ENCODE results near the gene RTN4. TPM values are rescaled to one million over a fixed set of nuclear protein-coding genes. Genes with fewer than 3 reads are reported as not detected.

RTN4 gene
- total RNA-seq, 2 experiments from 2014 or later = 90.3 to 93.9 TPM

DNA sequence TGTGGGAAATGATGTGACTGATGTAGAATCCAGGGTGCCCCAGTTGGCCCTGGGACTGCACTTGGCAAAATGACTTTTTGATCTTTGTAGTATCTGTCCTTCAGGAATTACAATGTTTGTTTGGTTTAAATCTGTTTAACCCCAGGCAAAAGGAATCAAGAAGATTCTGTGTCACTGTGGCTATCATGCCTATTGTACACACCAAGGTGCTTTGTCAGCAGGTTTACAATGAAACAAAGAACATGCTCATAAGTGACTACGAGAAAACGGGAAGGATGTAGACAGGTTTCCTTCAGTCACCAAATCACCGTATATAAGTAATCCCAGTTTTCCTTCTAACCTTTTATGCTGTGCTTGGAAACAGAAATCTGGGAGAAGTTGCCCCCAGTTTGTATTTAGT is 109.5 kb downstream of the RTN4 start:
- Mint-ChIP-seq H3K27me3 (ENCODE audit: low read depth) (no peaks in the 10 kb centered on the region), H3K27ac (no peak overlapping the region), H3K9me3 (ENCODE audit: insufficient read depth) (no peaks in the 10 kb centered on the region), H3K4me3 (no peak overlapping the region), H3K4me1 (ENCODE audit: low read depth) (peaks cover 3% of the 10 kb centered on the region), H3K36me3 (ENCODE audit: low read depth) (no peaks in the 10 kb centered on the region)
- CTCF ChIA-PET = no interaction called here
- no peak for DNase-seq
- POLR2A ChIA-PET = no interaction called here
- no peak for ATAC-seq

GRCh38 chr2:54939446-54940118 is 110.7 kb downstream of the RTN4 start:
- DNase-seq (no peak), ATAC-seq (no peak)
- no peak overlapping the region for H3K4me3 Mint-ChIP-seq
- H3K36me3 Mint-ChIP-seq (ENCODE audit: low read depth) = no peaks in the 10 kb centered on the region
- CTCF ChIA-PET = no interaction called here
- no peaks in the 10 kb centered on the region for H3K4me1 Mint-ChIP-seq (ENCODE audit: low read depth)
- no peak overlapping the region for H3K27ac Mint-ChIP-seq
- POLR2A ChIA-PET = no interaction called here
- H3K27me3 Mint-ChIP-seq (ENCODE audit: low read depth) = no peaks in the 10 kb centered on the region
- no peaks in the 10 kb centered on the region for H3K9me3 Mint-ChIP-seq (ENCODE audit: insufficient read depth)

DNA sequence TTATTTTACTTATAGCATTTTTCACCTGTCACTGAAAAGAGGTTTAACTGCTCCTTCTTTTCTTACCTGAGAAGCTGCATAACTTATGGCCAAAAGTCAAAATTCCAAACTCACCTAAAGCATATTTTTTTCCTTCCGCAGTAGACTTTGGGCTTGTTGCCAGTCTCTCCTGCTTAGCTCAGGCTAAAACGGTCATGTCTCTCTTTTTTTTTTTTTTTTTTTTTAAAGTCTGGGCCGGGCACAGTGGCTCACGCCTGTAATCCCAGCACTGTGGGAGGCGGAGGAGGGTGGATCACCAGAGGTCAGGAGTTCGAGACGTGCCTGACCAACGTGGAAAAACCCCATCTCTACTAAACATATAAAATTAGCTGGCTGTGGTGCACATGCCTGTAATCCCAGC is 113.5 kb downstream of the RTN4 start:
- DNase-seq (no peak), ATAC-seq (no peak)
- POLR2A ChIA-PET = no interaction called here
- no peaks in the 10 kb centered on the region for H3K36me3 Mint-ChIP-seq (ENCODE audit: low read depth)
- H3K27ac Mint-ChIP-seq = no peak overlapping the region
- no peaks in the 10 kb centered on the region for H3K9me3 Mint-ChIP-seq (ENCODE audit: insufficient read depth)
- no peak overlapping the region for H3K4me3 Mint-ChIP-seq
- CTCF ChIA-PET = no interaction called here
- no peaks in the 10 kb centered on the region for H3K27me3 Mint-ChIP-seq (ENCODE audit: low read depth)
- H3K4me1 Mint-ChIP-seq (ENCODE audit: low read depth) = no peaks in the 10 kb centered on the region

DNA sequence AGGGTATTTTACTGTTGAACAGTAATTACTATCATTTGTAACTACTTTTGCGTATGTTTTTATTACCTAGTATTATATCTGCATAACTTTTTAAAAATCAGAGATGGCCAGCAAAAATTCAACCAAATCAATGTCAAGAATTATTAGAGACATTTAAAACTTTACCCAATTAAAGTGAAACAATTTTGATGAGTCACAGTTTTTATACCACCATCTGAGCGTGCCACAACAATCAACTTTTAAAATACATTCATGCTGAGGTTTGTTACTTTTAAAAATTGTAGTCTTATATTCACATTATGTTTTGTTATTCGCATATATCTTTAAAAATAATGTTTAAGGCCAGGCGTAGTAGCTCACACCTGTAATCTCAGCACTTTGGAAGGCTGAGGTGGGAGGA is 114.9 kb downstream of the RTN4 start:
- no peak for ATAC-seq
- H3K27me3 Mint-ChIP-seq (ENCODE audit: low read depth) = no peaks in the 10 kb centered on the region
- H3K27ac Mint-ChIP-seq = no peak overlapping the region
- H3K36me3 Mint-ChIP-seq (ENCODE audit: low read depth) = no peaks in the 10 kb centered on the region
- no peaks in the 10 kb centered on the region for H3K9me3 Mint-ChIP-seq (ENCODE audit: insufficient read depth)
- H3K4me3 Mint-ChIP-seq = no peak overlapping the region
- H3K4me1 Mint-ChIP-seq (ENCODE audit: low read depth) = no peaks in the 10 kb centered on the region
- ChIA-PET CTCF (no interaction called here), POLR2A (no interaction called here)
- DNase-seq = no peak

- DNase-seq = no peak
- Mint-ChIP-seq H3K27me3 (ENCODE audit: low read depth) (peaks cover 3% of the 10 kb centered on the region), H3K4me3 (no peak overlapping the region), H3K36me3 (ENCODE audit: low read depth) (no peaks in the 10 kb centered on the region), H3K27ac (no peak overlapping the region), H3K9me3 (ENCODE audit: insufficient read depth) (no peaks in the 10 kb centered on the region), H3K4me1 (ENCODE audit: low read depth) (no peaks in the 10 kb centered on the region)
- POLR2A ChIA-PET = no interaction called here
- no peak for ATAC-seq
- CTCF ChIA-PET = no interaction called here
These were observed 118.8 kb downstream of the RTN4 start for GRCh38 chr2:54931473-54931872.

DNA sequence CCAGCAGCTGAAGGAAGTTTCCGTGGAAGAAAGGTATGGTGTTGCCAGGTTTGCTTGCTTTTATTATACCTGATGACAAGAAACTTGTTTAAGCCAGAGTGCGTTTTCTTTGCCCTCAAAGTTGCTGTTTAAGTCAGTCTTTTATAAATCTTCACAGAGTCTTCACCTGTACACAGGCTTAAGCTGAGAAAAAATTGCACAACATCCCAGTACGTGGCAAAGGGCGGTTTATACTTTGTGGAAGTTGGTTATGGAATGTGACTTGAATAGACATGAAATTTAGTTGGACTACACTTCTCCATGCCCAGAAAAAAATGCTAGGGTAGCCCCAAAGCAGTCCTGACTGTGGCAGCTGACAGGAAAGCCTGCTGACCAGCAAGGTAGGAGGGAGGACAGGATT is 121.5 kb downstream of the RTN4 start:
- ATAC-seq = no peak
- ChIA-PET POLR2A (no interaction called here), CTCF (no interaction called here)
- Mint-ChIP-seq H3K9me3 (ENCODE audit: insufficient read depth) (no peaks in the 10 kb centered on the region), H3K4me1 (ENCODE audit: low read depth) (no peaks in the 10 kb centered on the region), H3K27me3 (ENCODE audit: low read depth) (peaks cover 6% of the 10 kb centered on the region), H3K27ac (no peak overlapping the region), H3K36me3 (ENCODE audit: low read depth) (no peaks in the 10 kb centered on the region), H3K4me3 (no peak overlapping the region)
- no peak for DNase-seq

DNA sequence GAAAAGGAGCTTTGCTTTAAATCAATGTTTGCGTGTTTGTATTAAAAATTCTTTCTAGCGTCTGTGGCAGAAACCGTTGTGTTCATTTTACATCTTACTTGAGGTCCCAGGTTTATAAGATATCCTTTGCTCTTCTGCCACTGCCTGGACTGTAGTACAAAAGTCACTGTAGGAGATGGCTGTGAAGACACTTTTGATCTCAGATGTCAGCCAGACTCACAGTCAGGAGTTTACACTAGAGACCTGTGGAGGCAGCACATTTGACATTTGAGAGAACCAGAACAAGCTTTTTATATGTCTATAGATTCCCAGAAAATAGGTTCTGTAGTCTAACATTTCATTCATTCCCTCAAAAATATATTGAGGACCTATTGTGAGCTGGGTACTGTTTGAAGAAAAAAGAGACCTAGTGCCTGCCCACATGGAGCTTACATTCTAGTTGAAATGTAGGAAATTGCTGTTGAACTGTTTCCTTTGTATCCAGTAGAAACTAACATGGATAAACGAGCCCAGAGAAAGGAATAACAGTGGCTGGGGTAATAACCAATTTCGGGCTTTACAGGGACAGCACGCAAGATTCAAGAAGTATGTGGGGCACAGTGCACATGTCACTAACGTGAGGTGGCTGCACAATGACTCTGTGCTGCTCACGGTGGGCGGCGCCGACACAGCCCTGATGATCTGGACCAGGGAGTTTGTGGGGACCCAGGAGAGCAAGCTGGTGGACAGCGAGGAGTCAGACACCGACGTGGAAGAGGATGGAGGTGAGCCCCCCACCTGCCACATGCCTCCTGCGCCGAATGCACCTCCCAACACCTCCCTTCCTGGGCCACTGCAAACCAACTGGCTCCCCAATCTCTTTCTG is 122.3 kb downstream of the RTN4 start:
- no peaks in the 10 kb centered on the region for H3K4me1 Mint-ChIP-seq (ENCODE audit: low read depth)
- ATAC-seq = no peak
- H3K9me3 Mint-ChIP-seq (ENCODE audit: insufficient read depth) = no peaks in the 10 kb centered on the region
- H3K27ac Mint-ChIP-seq = no peak overlapping the region
- ChIA-PET CTCF (no interaction called here), POLR2A (no interaction called here)
- no peak for DNase-seq
- H3K36me3 Mint-ChIP-seq (ENCODE audit: low read depth) = no peaks in the 10 kb centered on the region
- H3K4me3 Mint-ChIP-seq = no peak overlapping the region
- H3K27me3 Mint-ChIP-seq (ENCODE audit: low read depth) = peaks cover 6% of the 10 kb centered on the region

DNA sequence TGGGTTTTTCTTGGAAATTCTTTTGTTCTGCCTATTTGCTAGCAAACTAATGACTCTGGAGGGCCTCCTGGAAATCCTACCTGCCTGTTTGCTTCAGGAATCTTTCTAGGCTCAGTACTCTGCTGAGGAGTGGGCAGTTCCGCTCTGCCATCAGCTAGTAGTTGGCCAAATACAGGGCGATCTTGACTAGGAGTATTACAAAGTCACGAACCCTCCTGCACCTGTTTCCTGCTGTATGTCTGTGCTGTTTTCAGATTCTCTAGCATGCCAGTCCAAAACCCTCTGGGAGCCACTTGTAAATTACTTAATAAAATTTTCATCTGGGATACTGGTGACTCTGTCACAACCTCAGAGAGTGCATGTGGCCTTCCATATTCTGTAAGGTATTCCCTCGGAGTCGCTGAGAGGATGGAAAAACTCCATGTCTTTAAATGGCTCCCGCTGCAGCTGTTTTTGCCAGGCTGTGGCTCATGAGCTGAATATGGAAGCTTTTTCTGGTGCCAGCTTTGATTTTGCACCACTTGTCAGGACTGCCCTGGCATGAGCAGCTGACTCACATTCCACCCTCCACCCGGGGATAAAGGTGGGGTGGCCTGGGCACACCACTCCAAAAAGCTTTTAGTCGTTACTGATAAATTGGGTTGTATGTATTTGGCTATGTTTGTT is 123.0 kb downstream of the RTN4 start:
- DNase-seq = no peak
- no peak overlapping the region for H3K27ac Mint-ChIP-seq
- POLR2A ChIA-PET = no interaction called here
- H3K4me1 Mint-ChIP-seq (ENCODE audit: low read depth) = no peaks in the 10 kb centered on the region
- H3K4me3 Mint-ChIP-seq = no peak overlapping the region
- H3K9me3 Mint-ChIP-seq (ENCODE audit: insufficient read depth) = no peaks in the 10 kb centered on the region
- H3K36me3 Mint-ChIP-seq (ENCODE audit: low read depth) = no peaks in the 10 kb centered on the region
- ATAC-seq = no peak
- CTCF ChIA-PET = no interaction called here
- peaks cover 8% of the 10 kb centered on the region for H3K27me3 Mint-ChIP-seq (ENCODE audit: low read depth)

GRCh38 chr2:54925022-54925421 is 125.2 kb downstream of the RTN4 start:
- ChIA-PET CTCF (interaction anchor here (1.2 kb wide), 1 partner anchor 86 kb away, joined by 3 read pairs; no protein-coding TSS in a partner anchor), POLR2A (no interaction called here)
- H3K4me3 Mint-ChIP-seq = no peak overlapping the region
- H3K4me1 Mint-ChIP-seq (ENCODE audit: low read depth) = no peaks in the 10 kb centered on the region
- H3K27me3 Mint-ChIP-seq (ENCODE audit: low read depth) = peaks cover 15% of the 10 kb centered on the region
- no peak for DNase-seq
- H3K27ac Mint-ChIP-seq = no peak overlapping the region
- peaks cover 5% of the 10 kb centered on the region for H3K9me3 Mint-ChIP-seq (ENCODE audit: insufficient read depth)
- no peak for ATAC-seq
- no peaks in the 10 kb centered on the region for H3K36me3 Mint-ChIP-seq (ENCODE audit: low read depth)

DNA sequence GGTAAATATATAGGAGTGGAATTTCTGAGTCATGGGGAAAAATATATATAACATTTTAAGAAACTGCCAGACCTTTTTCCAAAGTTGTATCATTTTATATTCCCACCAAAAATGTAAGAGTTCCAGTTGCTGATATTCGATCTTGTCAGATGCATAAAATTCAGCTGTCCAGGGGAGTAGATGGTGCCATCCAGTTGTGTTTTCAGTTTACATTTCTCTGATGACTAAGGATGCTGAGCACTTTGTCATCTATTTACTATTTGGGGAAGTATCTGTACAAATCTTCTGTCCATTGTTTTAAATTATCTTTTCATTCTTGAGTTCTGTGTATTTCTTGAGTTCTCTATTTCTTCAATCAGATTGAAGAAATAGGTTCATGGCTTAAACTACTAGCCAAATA is 126.1 kb downstream of the RTN4 start:
- ChIA-PET POLR2A (no interaction called here), CTCF (interaction anchor here (0.7 kb wide), 1 partner anchor 22 kb away, joined by 3 read pairs; no protein-coding TSS in a partner anchor)
- H3K36me3 Mint-ChIP-seq (ENCODE audit: low read depth) = no peaks in the 10 kb centered on the region
- no peak overlapping the region for H3K4me3 Mint-ChIP-seq
- no peaks in the 10 kb centered on the region for H3K4me1 Mint-ChIP-seq (ENCODE audit: low read depth)
- DNase-seq = no peak
- no peak for ATAC-seq
- peaks cover 5% of the 10 kb centered on the region for H3K9me3 Mint-ChIP-seq (ENCODE audit: insufficient read depth)
- peaks cover 14% of the 10 kb centered on the region for H3K27me3 Mint-ChIP-seq (ENCODE audit: low read depth)
- no peak overlapping the region for H3K27ac Mint-ChIP-seq

Data from activated CD8-positive, alpha-beta T cell treated with anti-CD3 and anti-CD28 coated beads, Interleukin-2, amount 10 ng/mL, durations not matched to agents 7 days and 5 days (primary cell).